ENCODE data around the gene BCO1. TPM values are rescaled to one million over a fixed set of nuclear protein-coding genes. Genes with fewer than 3 reads are reported as not detected.

BCO1 gene
- total RNA-seq, 4 donors from 2014 or later: not detected

- intact Hi-C loops (cut with DNase I; ENCODE audit: low total_unique reads): no loop called here
- Histone ChIP-seq H3K36me3 (no peaks in the 10 kb centered on the region), H3K9me3 (no peaks in the 10 kb centered on the region), H3K4me1 (peaks cover 0 to 3% of the 10 kb centered on the region in 2 donors), H3K27me3 (no peaks in the 10 kb centered on the region), H3K4me3 (no peak overlapping the region), H3K27ac (no peak overlapping the region)
- DNase-seq (no peak), ATAC-seq (no peak)
- no peak for TF ChIP-seq POLR2A (IDR thresholded peaks at IDR 0.05)
- no peak for TF ChIP-seq CTCF (IDR thresholded peaks at IDR 0.05 in 4 of 5, conservative IDR thresholded peaks at IDR 0.05 in 1 of 5)
- in situ Hi-C loops (cut with MboI; ENCODE audit: low sequenced_read_pairs in 4 of 4): no loop called here
Observed at GRCh38 chr16:81264386-81264785, 25.9 kb downstream of the BCO1 start.

GRCh38 chr16:81265052-81265451, 26.6 kb downstream of the BCO1 start:
- DNase-seq: no peak
- intact Hi-C loops (cut with DNase I; ENCODE audit: low total_unique reads) (no loop called here), in situ Hi-C loops (cut with MboI; ENCODE audit: low sequenced_read_pairs in 4 of 4) (no loop called here)
- no peak overlapping the region for H3K4me3 ChIP-seq
- no peak for ATAC-seq
- TF ChIP-seq CTCF (IDR thresholded peaks at IDR 0.05 in 4 of 5, conservative IDR thresholded peaks at IDR 0.05 in 1 of 5) (no peak), POLR2A (IDR thresholded peaks at IDR 0.05) (no peak)
- H3K4me1 ChIP-seq: peaks cover 0 to 3% of the 10 kb centered on the region in 2 donors
- H3K36me3 ChIP-seq: no peaks in the 10 kb centered on the region
- H3K27ac ChIP-seq: no peak overlapping the region
- H3K27me3 ChIP-seq: no peaks in the 10 kb centered on the region
- H3K9me3 ChIP-seq: no peaks in the 10 kb centered on the region

DNA sequence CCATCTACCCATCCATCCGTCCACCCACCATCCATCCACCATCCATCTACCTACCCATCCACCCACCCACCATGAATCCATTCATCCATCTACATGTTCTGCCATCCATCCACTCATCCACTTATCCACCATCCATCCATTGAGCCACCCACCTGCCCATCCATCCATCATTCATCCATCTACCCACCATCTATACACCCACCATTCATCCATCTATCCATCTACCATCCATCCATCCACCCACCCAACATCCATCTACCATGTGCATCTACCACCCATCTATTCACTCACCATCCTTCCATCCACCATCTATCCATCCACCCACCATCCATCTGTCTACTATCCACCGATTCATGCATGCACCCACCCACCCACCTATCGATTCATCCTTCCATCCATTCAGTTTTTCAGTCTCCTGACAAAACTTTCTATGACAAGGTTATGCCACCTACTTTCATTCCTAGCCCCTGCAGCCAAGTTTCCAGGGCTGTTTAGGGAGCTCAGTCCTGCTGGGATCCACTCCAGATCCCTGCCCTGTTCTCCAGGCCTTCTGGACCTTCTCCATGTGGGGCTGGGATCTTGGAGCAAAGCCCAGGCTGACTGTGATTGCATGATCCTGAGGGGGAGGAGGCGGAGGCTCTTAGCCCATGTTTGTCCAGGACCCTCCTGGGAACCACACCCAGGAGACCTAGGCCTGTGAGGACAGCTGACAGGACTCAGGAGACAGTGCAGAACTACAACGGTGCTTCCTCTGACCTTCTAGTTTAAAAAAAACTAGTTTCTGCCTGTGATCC, 27.4 kb downstream of the BCO1 start:
- H3K27ac ChIP-seq: peak overlapping the region in 1 of 4 donors; percentile 20
- ATAC-seq (peak; percentile 26 to 77), DNase-seq (peak; percentile 15 to 54)
- no peak for TF ChIP-seq POLR2A (IDR thresholded peaks at IDR 0.05)
- TF ChIP-seq CTCF (IDR thresholded peaks at IDR 0.05 in 4 of 5, conservative IDR thresholded peaks at IDR 0.05 in 1 of 5): no peak
- no peaks in the 10 kb centered on the region for H3K36me3 ChIP-seq
- H3K27me3 ChIP-seq: no peaks in the 10 kb centered on the region
- intact Hi-C loops (cut with DNase I; ENCODE audit: low total_unique reads): no loop called here
- H3K9me3 ChIP-seq: no peaks in the 10 kb centered on the region
- in situ Hi-C loops (cut with MboI; ENCODE audit: low sequenced_read_pairs in 4 of 4): no loop called here
- H3K4me1 ChIP-seq: peaks cover 0 to 3% of the 10 kb centered on the region in 2 donors
- no peak overlapping the region for H3K4me3 ChIP-seq

DNA sequence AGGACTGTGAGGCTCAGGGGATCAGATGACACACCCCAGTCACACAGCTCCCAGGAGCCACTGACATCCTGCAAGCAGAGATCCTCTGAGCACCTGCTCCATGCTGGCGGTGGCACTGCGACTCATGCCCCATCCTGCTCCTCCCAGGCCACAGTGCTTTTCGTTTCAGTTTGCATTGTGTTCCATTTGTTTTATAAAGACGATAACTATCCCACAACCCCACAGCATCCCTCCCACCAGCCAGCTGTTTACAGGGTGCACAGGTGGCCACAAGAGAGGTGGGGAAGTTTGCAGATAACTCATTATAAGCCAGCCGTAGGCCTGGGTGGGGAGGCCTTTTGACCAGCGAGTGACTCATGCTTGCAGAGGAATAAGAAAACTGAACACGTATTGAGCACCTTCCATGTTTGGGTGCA, 28.2 kb downstream of the BCO1 start:
- Histone ChIP-seq H3K36me3 (no peaks in the 10 kb centered on the region), H3K4me3 (no peak overlapping the region), H3K4me1 (peaks cover 0 to 3% of the 10 kb centered on the region in 2 donors), H3K27ac (peak overlapping the region in 1 of 4 donors; percentile 5), H3K9me3 (no peaks in the 10 kb centered on the region), H3K27me3 (no peaks in the 10 kb centered on the region)
- TF ChIP-seq CTCF (IDR thresholded peaks at IDR 0.05 in 4 of 5, conservative IDR thresholded peaks at IDR 0.05 in 1 of 5): no peak
- TF ChIP-seq POLR2A (IDR thresholded peaks at IDR 0.05): no peak
- DNase-seq (peak in 1 of 2 donors; percentile 51), ATAC-seq (peak in 1 of 2 donors; percentile 76)
- intact Hi-C loops (cut with DNase I; ENCODE audit: low total_unique reads) (no loop called here), in situ Hi-C loops (cut with MboI; ENCODE audit: low sequenced_read_pairs in 4 of 4) (no loop called here)

Data from gastrocnemius medialis (tissue), 4 donors.